ENCODE data around the gene TTC39C. TPM values are rescaled to one million over a fixed set of nuclear protein-coding genes. Genes with fewer than 3 reads are reported as not detected.

TTC39C gene
- total and polyA plus RNA-seq, 9 donors = 7.2 to 31.0 (median 14.0) TPM

DNA sequence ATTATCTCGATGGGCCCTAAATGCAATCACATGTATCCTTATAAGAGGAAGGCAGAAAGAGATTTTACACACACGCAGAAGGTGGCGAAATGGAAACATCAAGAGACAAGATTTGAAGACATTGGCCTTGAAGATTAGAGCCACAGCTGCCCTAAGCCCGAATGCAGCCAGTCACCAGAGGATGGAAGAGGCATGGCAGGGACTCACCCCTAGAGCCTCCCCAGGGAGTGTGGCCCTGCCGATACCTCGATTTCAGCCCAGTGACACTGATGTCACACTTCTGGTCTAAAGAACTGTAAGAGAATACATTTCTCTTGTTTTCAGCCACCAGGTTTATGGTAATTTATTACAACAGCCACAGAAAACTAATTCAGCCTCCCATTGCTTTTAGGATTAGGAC, 17.4 kb downstream of the TTC39C start:
- no peaks in the 10 kb centered on the region for H3K27me3 ChIP-seq
- TF ChIP-seq, protein P1, sequence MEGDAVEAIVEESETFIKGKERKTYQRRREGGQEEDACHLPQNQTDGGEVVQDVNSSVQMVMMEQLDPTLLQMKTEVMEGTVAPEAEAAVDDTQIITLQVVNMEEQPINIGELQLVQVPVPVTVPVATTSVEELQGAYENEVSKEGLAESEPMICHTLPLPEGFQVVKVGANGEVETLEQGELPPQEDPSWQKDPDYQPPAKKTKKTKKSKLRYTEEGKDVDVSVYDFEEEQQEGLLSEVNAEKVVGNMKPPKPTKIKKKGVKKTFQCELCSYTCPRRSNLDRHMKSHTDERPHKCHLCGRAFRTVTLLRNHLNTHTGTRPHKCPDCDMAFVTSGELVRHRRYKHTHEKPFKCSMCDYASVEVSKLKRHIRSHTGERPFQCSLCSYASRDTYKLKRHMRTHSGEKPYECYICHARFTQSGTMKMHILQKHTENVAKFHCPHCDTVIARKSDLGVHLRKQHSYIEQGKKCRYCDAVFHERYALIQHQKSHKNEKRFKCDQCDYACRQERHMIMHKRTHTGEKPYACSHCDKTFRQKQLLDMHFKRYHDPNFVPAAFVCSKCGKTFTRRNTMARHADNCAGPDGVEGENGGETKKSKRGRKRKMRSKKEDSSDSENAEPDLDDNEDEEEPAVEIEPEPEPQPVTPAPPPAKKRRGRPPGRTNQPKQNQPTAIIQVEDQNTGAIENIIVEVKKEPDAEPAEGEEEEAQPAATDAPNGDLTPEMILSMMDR (IDR thresholded peaks at IDR 0.05) = no peak
- TF ChIP-seq EP300 (IDR thresholded peaks at IDR 0.05) (no peak), POLR2A (IDR thresholded peaks at IDR 0.05) (no peak)
- no peak for DNase-seq
- H3K9me3 ChIP-seq = no peaks in the 10 kb centered on the region
- no peaks in the 10 kb centered on the region for H3K36me3 ChIP-seq
- no peak overlapping the region for H3K4me3 ChIP-seq
- peaks cover 2% of the 10 kb centered on the region for H3K4me1 ChIP-seq (ENCODE audit: insufficient read depth)
- intact Hi-C loops (cut with DNase I) = no loop called here
- no peak overlapping the region for H3K27ac ChIP-seq
- whole genome bisulfite sequencing, 3 donors = 76 to 86% (median 82%) methylated on average over 6 of the region's 6 CpGs

DNA sequence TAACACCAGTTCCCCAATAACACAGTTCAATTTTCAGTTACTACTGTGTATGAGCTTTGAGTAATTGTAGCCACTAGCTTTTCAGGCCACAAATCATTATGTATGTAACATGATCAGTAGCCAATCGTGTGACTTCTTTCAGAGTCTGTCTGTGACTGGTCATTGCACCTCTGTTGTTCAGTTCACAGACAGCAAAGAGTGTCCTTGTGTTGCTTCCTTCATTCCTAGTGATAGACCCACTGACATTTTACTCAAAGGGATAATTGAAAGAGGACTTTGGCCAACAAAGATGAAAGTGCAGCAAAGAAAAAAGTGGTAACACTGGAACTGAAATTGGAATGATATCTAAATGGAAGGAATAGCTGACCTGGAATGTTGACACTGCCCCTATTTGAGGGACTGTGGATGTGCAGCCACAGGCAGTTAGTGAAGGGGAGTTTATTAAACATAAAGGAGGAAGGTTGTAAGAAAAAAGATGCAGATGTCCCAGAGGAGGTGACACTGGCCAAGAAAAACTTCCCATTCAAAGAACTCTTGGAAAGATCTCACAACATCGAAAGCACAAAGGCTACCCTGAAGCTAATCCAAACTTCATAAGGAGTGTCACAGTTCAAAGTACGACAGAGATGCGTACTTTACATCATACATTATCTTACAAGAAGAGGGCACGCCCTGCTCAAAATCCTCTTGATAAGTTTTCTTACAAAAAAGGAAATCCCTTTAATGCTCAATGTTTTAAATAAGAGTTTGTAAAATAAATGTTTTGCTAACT, 19.3 kb downstream of the TTC39C start:
- TF ChIP-seq, protein P1 (IDR thresholded peaks at IDR 0.05) = no peak
- TF ChIP-seq EP300 (IDR thresholded peaks at IDR 0.05) (no peak), POLR2A (IDR thresholded peaks at IDR 0.05) (no peak)
- Histone ChIP-seq H3K9me3 (no peaks in the 10 kb centered on the region), H3K4me1 (ENCODE audit: insufficient read depth) (no peaks in the 10 kb centered on the region), H3K27ac (no peak overlapping the region), H3K4me3 (no peak overlapping the region), H3K36me3 (no peaks in the 10 kb centered on the region), H3K27me3 (no peaks in the 10 kb centered on the region)
- DNase-seq = no peak
- intact Hi-C loops (cut with DNase I) = no loop called here
- WGBS, 3 donors = 78 to 92% (median 80%) methylated on average over 5 of the region's 5 CpGs

DNA sequence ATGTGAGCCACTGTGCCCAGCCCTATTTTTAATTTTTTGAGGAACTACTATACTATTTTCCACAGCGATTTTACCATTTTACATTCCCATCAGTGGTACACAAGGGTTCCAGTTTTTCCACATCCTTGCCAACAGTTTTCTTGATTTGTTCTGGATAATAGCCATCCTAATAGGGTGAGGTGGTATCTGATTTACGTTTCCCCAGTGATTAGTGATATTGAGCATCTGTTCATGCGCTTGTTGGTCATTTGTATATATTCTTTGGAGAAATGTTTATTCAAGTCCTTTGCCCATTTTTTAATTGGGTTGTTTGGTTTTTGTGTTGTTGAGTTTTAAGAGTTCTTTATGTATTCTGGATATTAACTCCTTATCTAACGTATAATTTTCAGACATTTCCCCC, 20.8 kb downstream of the TTC39C start:
- no peak for DNase-seq
- TF ChIP-seq EP300 (IDR thresholded peaks at IDR 0.05) = no peak
- no peak for TF ChIP-seq POLR2A (IDR thresholded peaks at IDR 0.05)
- TF ChIP-seq, protein P1 (IDR thresholded peaks at IDR 0.05) = no peak
- no peaks in the 10 kb centered on the region for H3K27me3 ChIP-seq
- H3K4me1 ChIP-seq (ENCODE audit: insufficient read depth) = no peaks in the 10 kb centered on the region
- no peaks in the 10 kb centered on the region for H3K9me3 ChIP-seq
- H3K4me3 ChIP-seq = no peak overlapping the region
- intact Hi-C loops (cut with DNase I) = no loop called here
- no peaks in the 10 kb centered on the region for H3K36me3 ChIP-seq
- 90 to 95% (median 93%) methylated on average over 4 of the region's 4 CpGs for WGBS, 3 donors
- no peak overlapping the region for H3K27ac ChIP-seq

DNA sequence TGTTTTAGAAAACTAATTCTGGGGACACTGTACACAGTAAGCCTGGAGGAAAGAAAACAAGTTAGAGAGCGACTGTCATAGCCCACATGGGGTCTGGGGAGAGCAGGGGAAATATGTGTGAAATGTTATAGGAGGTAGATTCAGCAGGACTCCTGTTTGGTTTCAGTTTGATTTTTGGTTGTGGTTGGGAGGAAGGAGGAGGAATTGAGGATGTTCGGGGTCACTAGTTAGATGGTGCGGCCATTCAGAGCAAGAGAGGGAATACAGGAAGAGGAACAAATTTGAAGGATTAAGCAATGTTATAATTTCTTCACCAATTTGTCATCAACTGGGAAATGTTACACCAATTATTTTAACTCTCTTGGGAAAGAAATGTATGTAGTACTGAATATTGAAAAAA, 25.1 kb downstream of the TTC39C start:
- intact Hi-C loops (cut with DNase I) = no loop called here
- Histone ChIP-seq H3K27me3 (no peaks in the 10 kb centered on the region), H3K4me3 (no peak overlapping the region), H3K4me1 (ENCODE audit: insufficient read depth) (no peaks in the 10 kb centered on the region), H3K27ac (no peak overlapping the region), H3K9me3 (no peaks in the 10 kb centered on the region), H3K36me3 (no peaks in the 10 kb centered on the region)
- 90 to 95% (median 93%) methylated on average over 3 of the region's 3 CpGs for WGBS, 3 donors
- no peak for DNase-seq
- TF ChIP-seq, protein P1 (IDR thresholded peaks at IDR 0.05) = no peak
- TF ChIP-seq POLR2A (IDR thresholded peaks at IDR 0.05) = no peak
- no peak for TF ChIP-seq EP300 (IDR thresholded peaks at IDR 0.05)
